Activated T-cell treated with anti-CD3 and anti-CD28 coated beads, Interleukin-2, amount 50 U/mL, for 24 hours (primary cell): ENCODE results near the gene ARMC2.
A peak's percentile ranks its signal among the peaks of the same experiment; 100 is the strongest.
"Not testable (repeated sequence)": the region's sequence is repeated elsewhere in the genome, so short reads cannot be mapped to it uniquely, and the experiment has no call there.

Source experiments
- DNase-seq: peaks from one replicate; pipeline ENCODE4 v3.0.0-alpha.2; 2020
- H3K27ac Mint-ChIP-seq: 2 replicates; pipeline ENCODE4 v1.8.0; 2020; ENCODE audit warnings: mild to moderate bottlenecking, mixed read lengths
- H3K27me3 Mint-ChIP-seq: 2 replicates; pipeline ENCODE4 v1.8.0; 2020; ENCODE audit warnings: mixed read lengths
- H3K36me3 Mint-ChIP-seq: 2 replicates; pipeline ENCODE4 v1.8.0; 2020; ENCODE audit warnings: low read depth, mixed read lengths
- H3K4me1 Mint-ChIP-seq: 2 replicates; pipeline ENCODE4 v1.8.0; 2020; ENCODE audit warnings: low read depth, mixed read lengths
- H3K4me3 Mint-ChIP-seq: 2 replicates; pipeline ENCODE4 v1.8.0; 2020; ENCODE audit warnings: mild to moderate bottlenecking, moderate library complexity, mixed read lengths
- H3K9me3 Mint-ChIP-seq: 2 replicates; pipeline ENCODE4 v1.8.0; 2020; ENCODE audit warnings: mixed read lengths

Gene ARMC2

GRCh38 chr6:108873251-108873650 is 25.0 kb downstream of the ARMC2 start:
- H3K4me3 Mint-ChIP-seq, result no peak overlapping the region

GRCh38 chr6:108873971-108874370 is 25.7 kb downstream of the ARMC2 start:
- Mint-ChIP-seq H3K4me1 (peaks cover 49% of the 10 kb centered on the region), H3K27me3 (no peaks in the 10 kb centered on the region), H3K36me3 (peaks cover 38% of the 10 kb centered on the region)

More at GRCh38 chr6:108873251-108873650, 25.0 kb downstream of the ARMC2 start:
- H3K27me3 Mint-ChIP-seq, result no peaks in the 10 kb centered on the region
- peaks cover 33% of the 10 kb centered on the region for H3K36me3 Mint-ChIP-seq
- H3K4me1 Mint-ChIP-seq, result peaks cover 49% of the 10 kb centered on the region
- H3K27ac Mint-ChIP-seq, result no peak overlapping the region
- DNase-seq, result no peak
- no peaks in the 10 kb centered on the region for H3K9me3 Mint-ChIP-seq

GRCh38 chr6:108874470-108875160 is 26.4 kb downstream of the ARMC2 start:
- H3K4me1 Mint-ChIP-seq, result peaks cover 49% of the 10 kb centered on the region
- peak overlapping the region; percentile 66 for H3K4me3 Mint-ChIP-seq
- H3K27me3 Mint-ChIP-seq, result no peaks in the 10 kb centered on the region
- peak; percentile 76 for DNase-seq
- H3K27ac Mint-ChIP-seq, result peak overlapping the region; percentile 93
- peaks cover 38% of the 10 kb centered on the region for H3K36me3 Mint-ChIP-seq
- peaks cover 6% of the 10 kb centered on the region for H3K9me3 Mint-ChIP-seq

More at GRCh38 chr6:108873971-108874370, 25.7 kb downstream of the ARMC2 start:
- DNase-seq, result no peak
- peak overlapping the region; percentile 93 for H3K27ac Mint-ChIP-seq
- peak overlapping the region; percentile 66 for H3K4me3 Mint-ChIP-seq
- H3K9me3 Mint-ChIP-seq, result peaks cover 3% of the 10 kb centered on the region

GRCh38 chr6:108875161-108875555 is 26.9 kb downstream of the ARMC2 start:
- Mint-ChIP-seq H3K27ac (peak overlapping the region; percentile 93), H3K36me3 (peaks cover 37% of the 10 kb centered on the region), H3K4me3 (peak overlapping the region; percentile 66), H3K4me1 (peaks cover 49% of the 10 kb centered on the region), H3K9me3 (peaks cover 6% of the 10 kb centered on the region), H3K27me3 (no peaks in the 10 kb centered on the region)
- DNase-seq, result no peak

GRCh38 chr6:108877046-108877751 is 29.0 kb downstream of the ARMC2 start:
- Mint-ChIP-seq H3K4me3 (no peak overlapping the region), H3K4me1 (peaks cover 43% of the 10 kb centered on the region), H3K27ac (no peak overlapping the region), H3K27me3 (no peaks in the 10 kb centered on the region), H3K9me3 (peaks cover 6% of the 10 kb centered on the region), H3K36me3 (peaks cover 39% of the 10 kb centered on the region)
- no peak for DNase-seq

GRCh38 chr6:108878942-108879341 is 30.7 kb downstream of the ARMC2 start:
- H3K27me3 Mint-ChIP-seq, result no peaks in the 10 kb centered on the region
- H3K4me1 Mint-ChIP-seq, result peaks cover 41% of the 10 kb centered on the region
- no peak overlapping the region for H3K27ac Mint-ChIP-seq
- DNase-seq, result no peak
- no peak overlapping the region for H3K4me3 Mint-ChIP-seq
- H3K36me3 Mint-ChIP-seq, result peaks cover 46% of the 10 kb centered on the region
- H3K9me3 Mint-ChIP-seq, result peaks cover 13% of the 10 kb centered on the region

- no peak for DNase-seq
- Mint-ChIP-seq H3K27ac (peak overlapping the region; percentile 91), H3K4me1 (peaks cover 33% of the 10 kb centered on the region), H3K27me3 (peaks cover 4% of the 10 kb centered on the region), H3K9me3 (peaks cover 13% of the 10 kb centered on the region), H3K36me3 (peaks cover 34% of the 10 kb centered on the region), H3K4me3 (no peak overlapping the region)
These were observed 35.0 kb downstream of the ARMC2 start for GRCh38 chr6:108883172-108883571.

- Mint-ChIP-seq H3K9me3 (peaks cover 7% of the 10 kb centered on the region), H3K36me3 (peaks cover 25% of the 10 kb centered on the region), H3K27ac (peak overlapping the region; percentile 9), H3K27me3 (peaks cover 4% of the 10 kb centered on the region), H3K4me1 (peaks cover 34% of the 10 kb centered on the region), H3K4me3 (no peak overlapping the region)
- DNase-seq, result no peak
These were observed 36.2 kb downstream of the ARMC2 start for GRCh38 chr6:108884211-108885059.

GRCh38 chr6:108888052-108888451 is 39.8 kb downstream of the ARMC2 start:
- peaks cover under 1% of the 10 kb centered on the region for H3K9me3 Mint-ChIP-seq
- peaks cover 4% of the 10 kb centered on the region for H3K36me3 Mint-ChIP-seq
- no peak overlapping the region for H3K4me3 Mint-ChIP-seq
- H3K27ac Mint-ChIP-seq, result no peak overlapping the region
- DNase-seq, result no peak
- peaks cover 17% of the 10 kb centered on the region for H3K4me1 Mint-ChIP-seq
- H3K27me3 Mint-ChIP-seq, result peaks cover 4% of the 10 kb centered on the region

GRCh38 chr6:108888745-108889144 is 40.5 kb downstream of the ARMC2 start:
- Mint-ChIP-seq H3K36me3 (peaks cover 4% of the 10 kb centered on the region), H3K9me3 (no peaks in the 10 kb centered on the region), H3K27me3 (peaks cover 4% of the 10 kb centered on the region), H3K27ac (no peak overlapping the region), H3K4me3 (no peak overlapping the region), H3K4me1 (peaks cover 15% of the 10 kb centered on the region)
- no peak for DNase-seq

- not testable (repeated sequence) for H3K4me3 Mint-ChIP-seq, H3K27ac Mint-ChIP-seq
These were observed 42.7 kb downstream of the ARMC2 start for GRCh38 chr6:108890898-108891297.

GRCh38 chr6:108895571-108895970 is 47.3 kb downstream of the ARMC2 start:
- Mint-ChIP-seq H3K4me1 (peaks cover 23% of the 10 kb centered on the region), H3K9me3 (no peaks in the 10 kb centered on the region), H3K4me3 (no peak overlapping the region), H3K27ac (peak overlapping the region; percentile 45), H3K36me3 (no peaks in the 10 kb centered on the region), H3K27me3 (no peaks in the 10 kb centered on the region)
- no peak for DNase-seq

More at GRCh38 chr6:108890898-108891297, 42.7 kb downstream of the ARMC2 start:
- H3K9me3 Mint-ChIP-seq, H3K36me3 Mint-ChIP-seq, H3K27me3 Mint-ChIP-seq, DNase-seq: not testable (repeated sequence)
- H3K4me1 Mint-ChIP-seq, result peaks cover 10% of the 10 kb centered on the region

- Mint-ChIP-seq H3K4me3 (no peak overlapping the region), H3K27me3 (no peaks in the 10 kb centered on the region), H3K36me3 (no peaks in the 10 kb centered on the region), H3K27ac (peak overlapping the region; percentile 27), H3K4me1 (peaks cover 26% of the 10 kb centered on the region), H3K9me3 (no peaks in the 10 kb centered on the region)
- DNase-seq, result no peak
These were observed 48.0 kb downstream of the ARMC2 start for GRCh38 chr6:108896111-108896661.

GRCh38 chr6:108897371-108897770 is 49.1 kb downstream of the ARMC2 start:
- Mint-ChIP-seq H3K4me1 (peaks cover 33% of the 10 kb centered on the region), H3K27ac (no peak overlapping the region), H3K4me3 (no peak overlapping the region), H3K36me3 (no peaks in the 10 kb centered on the region), H3K27me3 (no peaks in the 10 kb centered on the region), H3K9me3 (no peaks in the 10 kb centered on the region)
- DNase-seq, result no peak
